Measurements from ENCODE around the gene KNL1. TPM values are rescaled to one million over a fixed set of nuclear protein-coding genes. Genes with fewer than 3 reads are reported as not detected.

The KNL1 gene
- total RNA-seq (2013; cell fraction: nucleolus; rRNA removed), result 58.7 and 140 TPM in 2 replicates
- 31.3 and 41.5 TPM in 2 replicates for total RNA-seq (2014; rRNA removed)
- 55.5 and 58.1 TPM in 2 replicates for total RNA-seq (2014; rRNA removed; fragmentation: Illumina TruSeq; extraction: Trizol)
- total RNA-seq (2021), result 25.7 and 29.3 TPM in 2 replicates
- polyA plus RNA-seq (2011; ENCODE audit: low read depth), result 3.3 TPM
- polyA plus RNA-seq (2011; rRNA removed), result 44.1 and 73.9 TPM in 2 replicates
- polyA plus RNA-seq (2011; cell fraction: cytosol; rRNA removed), result 12.2 and 13.2 TPM in 2 replicates
- polyA plus RNA-seq (2011; cell fraction: nucleus; rRNA removed), result 29.8 and 35.3 TPM in 2 replicates
- 7.5 and 7.8 TPM in 2 replicates for polyA plus RNA-seq (2012)
- 42.7 and 44.0 TPM in 2 replicates for polyA plus RNA-seq (2014; fragmentation: Illumina TruSeq; extraction: Trizol)
- polyA plus RNA-seq (2014; fragmentation: Nextera tagmentation; extraction: Ambion mirVana), result 10 to 100 TPM; 10.9 to 15.8 TPM
- 11.2 and 12.1 TPM in 2 replicates for polyA plus RNA-seq (2014; rRNA removed)
- 10 to 100 TPM; 26.3 to 30.5 TPM for polyA plus RNA-seq (2016; fragmentation: Nextera tagmentation; extraction: Ambion mirVana)
- polyA minus RNA-seq (2011; rRNA and poly(A)+ RNA removed), result 43.3 and 73.0 TPM in 2 replicates
- 21.1 and 26.9 TPM in 2 replicates for polyA minus RNA-seq (2011; cell fraction: cytosol; rRNA and poly(A)+ RNA removed)
- polyA minus RNA-seq (2011; cell fraction: nucleus; rRNA and poly(A)+ RNA removed), result 29.4 and 43.6 TPM in 2 replicates
- Bru-seq, nascent RNA, result percentile 69 among the genes with signal in this experiment
- BruChase-seq, experiment 1, labeled RNA remaining after a 6-hour chase, result percentile 85 among the genes with signal in this experiment
- BruChase-seq, experiment 2, labeled RNA remaining after a 2-hour chase, result percentile 84 among the genes with signal in this experiment
- long read RNA-seq, experiment 1, full-length matches to known transcripts, result 4 of 8 reads
- long read RNA-seq, experiment 1, partial matches to known transcripts, result 0 of 8 reads
- long read RNA-seq, experiment 1, other reads (novel, unspliced or antisense), result 4 of 8 reads
- long read RNA-seq, experiment 2, full-length matches to known transcripts, result 146 of 235 reads
- long read RNA-seq, experiment 2, partial matches to known transcripts, result 27 of 235 reads
- long read RNA-seq, experiment 2, other reads (novel, unspliced or antisense), result 62 of 235 reads

- in situ Hi-C loops (cut with MboI) (no loop called here), intact Hi-C loops (cut with micrococcal nuclease; ENCODE audit: unreplicated experiment) (loop anchor here (2.0 to 10.0 kb wide), 6 partner anchors 37 to 281 kb away; partner anchors contain the start of genes BAHD1, RAD51, RHOV and RMDN3)
- peak; percentile 82 for FAIRE-seq
- Histone ChIP-seq H3K4me1 (ENCODE audit: control insufficient read depth, insufficient read depth, low read length) (peaks cover 9% of the 10 kb centered on the region; the same call in 1 of the 2 replicates), H2AFZ (ENCODE audit: control insufficient read depth, low read depth, low read length) (peak within 1 kb of the TSS; percentile 99), H3K9ac (ENCODE audit: control insufficient read depth, insufficient read depth, low read length) (peak within 1 kb of the TSS; percentile 93), H3K27ac (ENCODE audit: control insufficient read depth, insufficient read depth) (peak within 1 kb of the TSS; percentile 98), H3K79me2 (ENCODE audit: control insufficient read depth, insufficient read depth, low read length) (peaks cover 43% of the 10 kb centered on the region), H4K20me1 (ENCODE audit: control insufficient read depth, insufficient read depth) (no peaks in the 10 kb centered on the region), H3K4me2 (ENCODE audit: control insufficient read depth, insufficient read depth) (peak within 1 kb of the TSS; percentile 58), H3K9me3 (replicated peaks; ENCODE audit: control insufficient read depth, insufficient read depth, low read length) (no peaks in the 10 kb centered on the region), H3K27me3 (replicated peaks in 1 of 2; ENCODE audit: control insufficient read depth in 2 of 2, insufficient read depth in 2 of 2, low read length in 1 of 2) (no peaks in the 10 kb centered on the region), H3K36me3 (ENCODE audit: control insufficient read depth in 2 of 2, insufficient read depth in 2 of 2, low read length in 1 of 2) (no peaks in the 10 kb centered on the region), H3K4me3 (peak within 1 kb of the TSS; percentile 90)
- ChIA-PET SMC1A (ENCODE audit: uncharacterized antibody, unreplicated experiment) (interaction anchor here (0.6 to 1.6 kb wide), 12 partner anchors 10 to 113 kb away, joined by 3 to 9 read pairs (median 3); partner anchors contain the start of genes RAD51 and RPUSD2), RAD21 (ENCODE audit: unreplicated experiment) (interaction anchor here (0.8 to 3.1 kb wide), 6 partner anchors 25 to 250 kb away, joined by 3 to 8 read pairs (median 4); partner anchors contain the start of genes RPUSD2 and SPINT1), CTCF (interaction anchor here (1.0 to 1.3 kb wide), 6 partner anchors 25 to 101 kb away, joined by 3 to 5 read pairs (median 4); partner anchors contain the start of genes RAD51 and RPUSD2), POLR2A (interaction anchor here (1.0 to 1.5 kb wide), 7 partner anchors 25 to 279 kb away, joined by 3 to 8 read pairs (median 5); partner anchors contain the start of genes CCDC32 and RPUSD2)
- 3% methylated on average over 41 of the region's 41 CpGs for WGBS (ENCODE audit: insufficient coverage, insufficient replicate concordance, low lambda C conversion rate, missing lambda C conversion rate)
- BruUV-seq (replicated peaks), result no TSS peak
- peak; percentile 99 for DNase-seq (ENCODE audit: low read depth, low spot score)
- peak; percentile 86 for ATAC-seq
- TF ChIP-seq CREM (IDR thresholded peaks at IDR 0.05; ENCODE audit: low read depth), result peak; percentile 97
- TF ChIP-seq RBBP5 (conservative IDR thresholded peaks at IDR 0.05), result no peak
- TF ChIP-seq HDAC2 (IDR thresholded peaks at IDR 0.05), result 0 out of 2 replicates have a peak, but pooled peaks have one; percentile 90
- TF ChIP-seq RAD51 (IDR thresholded peaks at IDR 0.05), result no peak; the same call in 1 of the 2 replicates
- TF ChIP-seq GABPA (IDR thresholded peaks at IDR 0.05; ENCODE audit: low read depth), result peak; percentile 67
- peak in 1 of 2 experiments; percentile 83; a peak in 1 of 4 replicates for TF ChIP-seq EP300 (IDR thresholded peaks at IDR 0.05; ENCODE audit: borderline replicate concordance in 1 of 2, control insufficient read depth in 1 of 2, low read depth in 2 of 2, low read length in 2 of 2)
- peak; percentile 78; the same call in 1 of the 2 replicates for TF ChIP-seq ZBTB40 (IDR thresholded peaks at IDR 0.05; ENCODE audit: borderline replicate concordance)
- no peak for TF ChIP-seq BACH1 (IDR thresholded peaks at IDR 0.05; ENCODE audit: borderline replicate concordance)
These were observed at the start of gene KNL1 for GRCh38 chr15:40593588-40594428. TSS of gene KNL1 (plus strand) at chr15:40594249. CDS start at chr15:40602932, 8,683 bp downstream.

Measured in GM12878 (cell line).